Gastroesophageal sphincter (tissue), 3 donors: ENCODE results near the gene HADHB.

ENCODE experiments used
- CTCF ChIP-seq, 4 experiments: fragments of 200-600 bp in 2 of 4; fragments of 450-650 bp in 2 of 4; sonication (generic) in 1 of 4; IDR thresholded peaks; one replicate each; pipeline ENCODE4 v1.5.1; 2017 to 2019; ENCODE audit warnings: antibody characterized with exemption in 4 of 4, mild to moderate bottlenecking in 2 of 4, moderate library complexity in 2 of 4
- EP300 ChIP-seq: sonication (generic); formaldehyde crosslinking; IDR thresholded peaks from one replicate; pipeline ENCODE4 v1.6.1; 2017; ENCODE audit warnings: antibody characterized with exemption, mild to moderate bottlenecking
- POLR2A ChIP-seq, 2 donors: fragments of 450-650 bp; IDR thresholded peaks; one replicate each; pipeline ENCODE4 v1.6.1; 2017; ENCODE audit warnings: antibody characterized with exemption in 2 of 2, mild to moderate bottlenecking in 2 of 2, moderate library complexity in 1 of 2
- POLR2AphosphoS5 ChIP-seq: sonication (generic); formaldehyde crosslinking; IDR thresholded peaks from one replicate; pipeline ENCODE4 v1.6.1; 2017; ENCODE audit warnings: antibody characterized with exemption

GRCh38 chr2:26327291-26328272 lies 82.8 kb downstream of the HADHB start:
- TF ChIP-seq CTCF (IDR thresholded peaks at IDR 0.05) (no peak), POLR2A (IDR thresholded peaks at IDR 0.05) (no peak), POLR2AphosphoS5 (no peak), EP300 (no peak)
